ENCODE measurements around the gene VSTM2A.

VSTM2A gene

GRCh38 chr7:54615537-54615936 lies 73.4 kb downstream of the VSTM2A start:
- DNase-seq (ENCODE audit: low spot score) = no peak
